A549 (cell line): ENCODE data around the gene ARL6IP6.
A peak's percentile ranks its signal among the peaks of the same experiment; 100 is the strongest.

Experiments
- CHD2 ChIP-seq: fragments of 150-350 bp; IDR thresholded peaks from 2 replicates; pipeline ENCODE4 v1.6.1; 2014; ENCODE audit warnings: low read length; ENCODE audit not compliant: partially characterized antibody
- EP300 ChIP-seq, 2 experiments: fragments of >200 bp; sonication (Bioruptor Twin); formaldehyde crosslinking; IDR thresholded peaks; 2 replicates in 1 of 2; 3 replicates in 1 of 2; pipeline ENCODE4 v1.6.1; 2016 to 2017
- MAFK ChIP-seq: fragments of 450-650 bp; IDR thresholded peaks from 2 replicates; pipeline ENCODE4 v1.6.1; 2014; ENCODE audit not compliant: partially characterized antibody
- MYC ChIP-seq: IDR thresholded peaks from 2 replicates; pipeline ENCODE4 v1.6.1; 2012; ENCODE audit warnings: mild to moderate bottlenecking, inconsistent platforms, low read length, improper control_type of control experiment, borderline replicate concordance
- NR3C1 ChIP-seq: fragments of >200 bp; sonication (Bioruptor Twin); formaldehyde crosslinking; IDR thresholded peaks from 3 replicates; pipeline ENCODE4 v1.6.1; 2017
- POLR2A ChIP-seq: IDR thresholded peaks from 2 replicates; pipeline ENCODE4 v1.6.1; 2012; ENCODE audit warnings: mild to moderate bottlenecking, low read length
- POLR2AphosphoS2 ChIP-seq: conservative IDR thresholded peaks from 2 replicates; pipeline ENCODE4 v1.6.1; 2012; ENCODE audit warnings: low read length, improper control_type of control experiment, inconsistent platforms
- RAD21 ChIP-seq, 2 experiments: fragments of >200 bp in 1 of 2; sonication (Bioruptor Twin) in 1 of 2; formaldehyde crosslinking in 1 of 2; IDR thresholded peaks in 1 of 2; conservative IDR thresholded peaks in 1 of 2; 2 replicates in 1 of 2; 3 replicates in 1 of 2; pipeline ENCODE4 v1.6.1; 2012 to 2018; ENCODE audit warnings: inconsistent platforms in 1 of 2
- TF ChIP-seq, protein P1 (sequence below): fragments of >200 bp; sonication (Bioruptor Twin); formaldehyde crosslinking; IDR thresholded peaks from 3 replicates; pipeline ENCODE4 v1.5.1; 2016
- TF ChIP-seq, protein P2 (sequence below): fragments of 150-350 bp; IDR thresholded peaks from 2 replicates; pipeline ENCODE4 v1.6.1; 2014; ENCODE audit warnings: low read depth, mild to moderate bottlenecking, low read length
- TF ChIP-seq, protein P3 (sequence below): fragments of 200-600 bp; sonication (generic); IDR thresholded peaks from 2 replicates; pipeline ENCODE4 v1.6.1; 2016; ENCODE audit warnings: antibody characterized with exemption, mild to moderate bottlenecking, moderate library complexity
- TF ChIP-seq, protein P4 (sequence below): fragments of 450-650 bp; IDR thresholded peaks from 2 replicates; pipeline ENCODE4 v1.6.1; 2014; ENCODE audit warnings: antibody characterized with exemption

DNA sequence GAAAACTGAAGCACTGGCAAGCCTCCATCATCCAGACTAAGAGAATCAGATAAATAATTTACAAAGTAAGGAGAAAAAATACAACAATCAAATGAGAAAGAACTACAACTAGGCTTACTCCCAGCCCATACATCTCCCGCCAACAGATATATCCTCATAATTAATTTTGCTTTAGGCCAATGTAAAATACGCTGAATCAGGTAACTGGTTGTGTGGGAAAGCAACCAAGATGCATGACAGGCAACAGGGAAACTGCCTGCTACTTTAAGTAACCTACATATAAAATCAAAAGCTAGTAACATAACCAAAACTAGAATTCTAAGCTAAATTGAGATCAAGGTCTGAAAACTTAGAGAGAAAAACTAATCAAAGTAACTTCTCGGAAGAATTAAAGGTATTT lies 22.7 kb upstream of the ARL6IP6 start:
- TF ChIP-seq, protein P1, sequence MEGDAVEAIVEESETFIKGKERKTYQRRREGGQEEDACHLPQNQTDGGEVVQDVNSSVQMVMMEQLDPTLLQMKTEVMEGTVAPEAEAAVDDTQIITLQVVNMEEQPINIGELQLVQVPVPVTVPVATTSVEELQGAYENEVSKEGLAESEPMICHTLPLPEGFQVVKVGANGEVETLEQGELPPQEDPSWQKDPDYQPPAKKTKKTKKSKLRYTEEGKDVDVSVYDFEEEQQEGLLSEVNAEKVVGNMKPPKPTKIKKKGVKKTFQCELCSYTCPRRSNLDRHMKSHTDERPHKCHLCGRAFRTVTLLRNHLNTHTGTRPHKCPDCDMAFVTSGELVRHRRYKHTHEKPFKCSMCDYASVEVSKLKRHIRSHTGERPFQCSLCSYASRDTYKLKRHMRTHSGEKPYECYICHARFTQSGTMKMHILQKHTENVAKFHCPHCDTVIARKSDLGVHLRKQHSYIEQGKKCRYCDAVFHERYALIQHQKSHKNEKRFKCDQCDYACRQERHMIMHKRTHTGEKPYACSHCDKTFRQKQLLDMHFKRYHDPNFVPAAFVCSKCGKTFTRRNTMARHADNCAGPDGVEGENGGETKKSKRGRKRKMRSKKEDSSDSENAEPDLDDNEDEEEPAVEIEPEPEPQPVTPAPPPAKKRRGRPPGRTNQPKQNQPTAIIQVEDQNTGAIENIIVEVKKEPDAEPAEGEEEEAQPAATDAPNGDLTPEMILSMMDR = no peak
- TF ChIP-seq, protein P2, sequence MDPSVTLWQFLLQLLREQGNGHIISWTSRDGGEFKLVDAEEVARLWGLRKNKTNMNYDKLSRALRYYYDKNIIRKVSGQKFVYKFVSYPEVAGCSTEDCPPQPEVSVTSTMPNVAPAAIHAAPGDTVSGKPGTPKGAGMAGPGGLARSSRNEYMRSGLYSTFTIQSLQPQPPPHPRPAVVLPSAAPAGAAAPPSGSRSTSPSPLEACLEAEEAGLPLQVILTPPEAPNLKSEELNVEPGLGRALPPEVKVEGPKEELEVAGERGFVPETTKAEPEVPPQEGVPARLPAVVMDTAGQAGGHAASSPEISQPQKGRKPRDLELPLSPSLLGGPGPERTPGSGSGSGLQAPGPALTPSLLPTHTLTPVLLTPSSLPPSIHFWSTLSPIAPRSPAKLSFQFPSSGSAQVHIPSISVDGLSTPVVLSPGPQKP = no peak
- no peak for TF ChIP-seq POLR2AphosphoS2
- TF ChIP-seq NR3C1 = no peak
- TF ChIP-seq, protein P3, sequence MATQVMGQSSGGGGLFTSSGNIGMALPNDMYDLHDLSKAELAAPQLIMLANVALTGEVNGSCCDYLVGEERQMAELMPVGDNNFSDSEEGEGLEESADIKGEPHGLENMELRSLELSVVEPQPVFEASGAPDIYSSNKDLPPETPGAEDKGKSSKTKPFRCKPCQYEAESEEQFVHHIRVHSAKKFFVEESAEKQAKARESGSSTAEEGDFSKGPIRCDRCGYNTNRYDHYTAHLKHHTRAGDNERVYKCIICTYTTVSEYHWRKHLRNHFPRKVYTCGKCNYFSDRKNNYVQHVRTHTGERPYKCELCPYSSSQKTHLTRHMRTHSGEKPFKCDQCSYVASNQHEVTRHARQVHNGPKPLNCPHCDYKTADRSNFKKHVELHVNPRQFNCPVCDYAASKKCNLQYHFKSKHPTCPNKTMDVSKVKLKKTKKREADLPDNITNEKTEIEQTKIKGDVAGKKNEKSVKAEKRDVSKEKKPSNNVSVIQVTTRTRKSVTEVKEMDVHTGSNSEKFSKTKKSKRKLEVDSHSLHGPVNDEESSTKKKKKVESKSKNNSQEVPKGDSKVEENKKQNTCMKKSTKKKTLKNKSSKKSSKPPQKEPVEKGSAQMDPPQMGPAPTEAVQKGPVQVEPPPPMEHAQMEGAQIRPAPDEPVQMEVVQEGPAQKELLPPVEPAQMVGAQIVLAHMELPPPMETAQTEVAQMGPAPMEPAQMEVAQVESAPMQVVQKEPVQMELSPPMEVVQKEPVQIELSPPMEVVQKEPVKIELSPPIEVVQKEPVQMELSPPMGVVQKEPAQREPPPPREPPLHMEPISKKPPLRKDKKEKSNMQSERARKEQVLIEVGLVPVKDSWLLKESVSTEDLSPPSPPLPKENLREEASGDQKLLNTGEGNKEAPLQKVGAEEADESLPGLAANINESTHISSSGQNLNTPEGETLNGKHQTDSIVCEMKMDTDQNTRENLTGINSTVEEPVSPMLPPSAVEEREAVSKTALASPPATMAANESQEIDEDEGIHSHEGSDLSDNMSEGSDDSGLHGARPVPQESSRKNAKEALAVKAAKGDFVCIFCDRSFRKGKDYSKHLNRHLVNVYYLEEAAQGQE = no peak
- no peak for TF ChIP-seq EP300 (IDR thresholded peaks at IDR 0.05)
- TF ChIP-seq, protein P4, sequence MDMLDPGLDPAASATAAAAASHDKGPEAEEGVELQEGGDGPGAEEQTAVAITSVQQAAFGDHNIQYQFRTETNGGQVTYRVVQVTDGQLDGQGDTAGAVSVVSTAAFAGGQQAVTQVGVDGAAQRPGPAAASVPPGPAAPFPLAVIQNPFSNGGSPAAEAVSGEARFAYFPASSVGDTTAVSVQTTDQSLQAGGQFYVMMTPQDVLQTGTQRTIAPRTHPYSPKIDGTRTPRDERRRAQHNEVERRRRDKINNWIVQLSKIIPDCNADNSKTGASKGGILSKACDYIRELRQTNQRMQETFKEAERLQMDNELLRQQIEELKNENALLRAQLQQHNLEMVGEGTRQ = no peak
- TF ChIP-seq MAFK = peak; percentile 62
- no peak for TF ChIP-seq MYC
- TF ChIP-seq POLR2A = no peak
- TF ChIP-seq RAD21 (conservative IDR thresholded peaks at IDR 0.05 in 1 of 2, IDR thresholded peaks at IDR 0.05 in 1 of 2) = no peak
- TF ChIP-seq CHD2 = no peak
